Glutamatergic neuron (in vitro differentiated cells): Measurements from ENCODE around the gene MAP7. TPM values are rescaled to one million over a fixed set of nuclear protein-coding genes. Genes with fewer than 3 reads are reported as not detected.

Experiments used
- DNase-seq: peaks from one replicate; pipeline ENCODE4 v3.0.0; 2022
- H3K27ac Mint-ChIP-seq: one replicate; pipeline ENCODE4 v1.8.0; 2020; ENCODE audit warnings: mild to moderate bottlenecking, mixed read lengths, inconsistent platforms; ENCODE audit not compliant: unreplicated experiment
- H3K27me3 Mint-ChIP-seq: one replicate; pipeline ENCODE4 v1.8.0; 2020; ENCODE audit warnings: mild to moderate bottlenecking, moderate library complexity, mixed read lengths, inconsistent platforms; ENCODE audit not compliant: unreplicated experiment
- H3K36me3 Mint-ChIP-seq: one replicate; pipeline ENCODE4 v1.8.0; 2020; ENCODE audit warnings: mild to moderate bottlenecking, mixed read lengths, inconsistent platforms; ENCODE audit not compliant: unreplicated experiment
- H3K4me1 Mint-ChIP-seq: one replicate; pipeline ENCODE4 v1.8.0; 2020; ENCODE audit warnings: mild to moderate bottlenecking, low read depth, mixed read lengths, inconsistent platforms; ENCODE audit not compliant: unreplicated experiment
- H3K4me3 Mint-ChIP-seq: one replicate; pipeline ENCODE4 v1.8.0; 2020; ENCODE audit warnings: mild to moderate bottlenecking, mixed read lengths, inconsistent platforms; ENCODE audit not compliant: unreplicated experiment
- H3K9me3 Mint-ChIP-seq: one replicate; pipeline ENCODE4 v1.8.0; 2020; ENCODE audit warnings: mild to moderate bottlenecking, moderate library complexity, mixed read lengths, inconsistent platforms; ENCODE audit not compliant: unreplicated experiment
- CTCF ChIP-seq: fragments of 200-600 bp; sonication (generic); IDR thresholded peaks from one replicate; pipeline ENCODE4 v1.5.0; 2021; ENCODE audit not compliant: partially characterized antibody, unreplicated experiment
- total RNA-seq: library from RNA; stranded (reverse); fragmentation: NEBNext Ultra II Directional; extraction: Animal tissue kit (Norgen Biotek cat#: 25700); gene quantifications from one replicate; pipeline ENCODE4 v1.2.1, GENCODE V29; 2021; ENCODE audit not compliant: unreplicated experiment

Gene MAP7
- total RNA-seq, 1 donor from 2014 or later: 2.2 TPM

- no peaks in the 10 kb centered on the region for H3K9me3 Mint-ChIP-seq
Measured at GRCh38 chr6:136350914-136351313, 199.3 kb downstream of the MAP7 start.

GRCh38 chr6:136347847-136348246 lies 202.4 kb downstream of the MAP7 start:
- H3K9me3 Mint-ChIP-seq: no peaks in the 10 kb centered on the region
- H3K27ac Mint-ChIP-seq: no peak overlapping the region
- TF ChIP-seq CTCF: no peak
- no peaks in the 10 kb centered on the region for H3K36me3 Mint-ChIP-seq
- H3K4me1 Mint-ChIP-seq: peaks cover 4% of the 10 kb centered on the region
- H3K4me3 Mint-ChIP-seq: no peak overlapping the region
- DNase-seq: no peak
- H3K27me3 Mint-ChIP-seq: no peaks in the 10 kb centered on the region

More at GRCh38 chr6:136350914-136351313, 199.3 kb downstream of the MAP7 start:
- no peaks in the 10 kb centered on the region for H3K36me3 Mint-ChIP-seq
- TF ChIP-seq CTCF: no peak
- H3K4me3 Mint-ChIP-seq: no peak overlapping the region
- DNase-seq: no peak
- no peaks in the 10 kb centered on the region for H3K27me3 Mint-ChIP-seq
- H3K27ac Mint-ChIP-seq: no peak overlapping the region
- no peaks in the 10 kb centered on the region for H3K4me1 Mint-ChIP-seq

- TF ChIP-seq CTCF: no peak
- no peak for DNase-seq
- Mint-ChIP-seq H3K4me1 (peaks cover 5% of the 10 kb centered on the region), H3K4me3 (no peak overlapping the region), H3K27me3 (no peaks in the 10 kb centered on the region), H3K27ac (no peak overlapping the region), H3K36me3 (no peaks in the 10 kb centered on the region), H3K9me3 (peaks cover 1% of the 10 kb centered on the region)
Measured at GRCh38 chr6:136345145-136345544, 205.1 kb downstream of the MAP7 start.

GRCh38 chr6:136344420-136344819 lies 205.8 kb downstream of the MAP7 start:
- Mint-ChIP-seq H3K4me3 (no peak overlapping the region), H3K27ac (no peak overlapping the region), H3K4me1 (peaks cover 5% of the 10 kb centered on the region), H3K36me3 (no peaks in the 10 kb centered on the region), H3K9me3 (peaks cover 1% of the 10 kb centered on the region), H3K27me3 (no peaks in the 10 kb centered on the region)
- DNase-seq: no peak
- TF ChIP-seq CTCF: no peak

GRCh38 chr6:136343700-136344099 lies 206.5 kb downstream of the MAP7 start:
- Mint-ChIP-seq H3K36me3 (no peaks in the 10 kb centered on the region), H3K4me3 (no peak overlapping the region), H3K4me1 (peaks cover 5% of the 10 kb centered on the region), H3K27ac (no peak overlapping the region), H3K27me3 (no peaks in the 10 kb centered on the region), H3K9me3 (peaks cover 1% of the 10 kb centered on the region)
- no peak for DNase-seq
- TF ChIP-seq CTCF: no peak
